GM23338 (cell line): ENCODE results near the gene TBC1D16. TPM values are rescaled to one million over a fixed set of nuclear protein-coding genes. Genes with fewer than 3 reads are reported as not detected.

Source experiments
- ATAC-seq: fragments of 200-7000 bp; cut with Tn5 transposase; 3 replicates; pipeline ENCODE4 v1.9.1; 2020
- DNase-seq: peaks from one replicate; pipeline ENCODE4 v3.0.0-alpha.2; 2015; ENCODE audit warnings: low spot score
- H2AFZ ChIP-seq: fragments of 200-600 bp; sonication (generic); 2 replicates; pipeline ENCODE4 v1.8.0; 2016; ENCODE audit warnings: antibody characterized with exemption, mild to moderate bottlenecking, moderate library complexity
- H3F3A ChIP-seq: fragments of 200-600 bp; sonication (generic); replicated peaks from 2 replicates; pipeline ENCODE4 v1.8.0; 2017; ENCODE audit warnings: antibody characterized with exemption, mixed run types, low read depth
- H3K27ac ChIP-seq: fragments of 200-600 bp; sonication (generic); 2 replicates; pipeline ENCODE4 v1.6.1; 2016; ENCODE audit warnings: low read depth
- H3K27me3 ChIP-seq: fragments of 200-600 bp; sonication (generic); 2 replicates; pipeline ENCODE4 v1.8.0; 2016; ENCODE audit warnings: mild to moderate bottlenecking, mixed run types, moderate library complexity; ENCODE audit not compliant: insufficient read depth
- H3K36me3 ChIP-seq: fragments of 200-600 bp; sonication (generic); 2 replicates; pipeline ENCODE4 v1.8.0; 2016; ENCODE audit warnings: mild to moderate bottlenecking; ENCODE audit not compliant: insufficient read depth
- H3K4me1 ChIP-seq: fragments of 200-600 bp; sonication (generic); 2 replicates; pipeline ENCODE4 v1.8.0; 2016; ENCODE audit warnings: mild to moderate bottlenecking, moderate library complexity; ENCODE audit not compliant: insufficient read depth
- H3K4me2 ChIP-seq: fragments of 200-600 bp; sonication (generic); 2 replicates; pipeline ENCODE4 v1.7.1; 2017; ENCODE audit warnings: mixed run types
- H3K4me3 ChIP-seq: fragments of 200-600 bp; sonication (generic); 2 replicates; pipeline ENCODE4 v1.6.1; 2016; ENCODE audit warnings: mixed run types
- H3K79me2 ChIP-seq: fragments of 200-600 bp; sonication (generic); replicated peaks from 2 replicates; pipeline ENCODE4 v1.8.0; 2017; ENCODE audit warnings: mild to moderate bottlenecking; ENCODE audit not compliant: insufficient read depth
- H3K9me2 ChIP-seq: fragments of 200-600 bp; sonication (generic); 2 replicates; pipeline ENCODE4 v1.8.0; 2017; ENCODE audit not compliant: insufficient read depth
- H4K20me1 ChIP-seq: fragments of 200-600 bp; sonication (generic); replicated peaks from 2 replicates; pipeline ENCODE4 v1.8.0; 2017; ENCODE audit warnings: mild to moderate bottlenecking; ENCODE audit not compliant: insufficient read depth
- H3K27ac Mint-ChIP-seq: 2 replicates; pipeline ENCODE4 v1.8.0; 2020; ENCODE audit warnings: inconsistent platforms, mild to moderate bottlenecking, moderate library complexity, mixed read lengths
- H3K27me3 Mint-ChIP-seq: 3 replicates; pipeline ENCODE4 v1.8.0; 2022; ENCODE audit warnings: low read depth, mild to moderate bottlenecking, moderate library complexity, mixed read lengths, inconsistent platforms; ENCODE audit not compliant: insufficient read depth, poor library complexity
- H3K36me3 Mint-ChIP-seq: 3 replicates; pipeline ENCODE4 v1.8.0; 2021; ENCODE audit warnings: low read depth, mild to moderate bottlenecking, inconsistent platforms, moderate library complexity, mixed read lengths
- H3K4me1 Mint-ChIP-seq: 3 replicates; pipeline ENCODE4 v1.8.0; 2020; ENCODE audit warnings: mild to moderate bottlenecking, inconsistent platforms, mixed read lengths
- H3K4me3 Mint-ChIP-seq: 3 replicates; pipeline ENCODE4 v1.8.0; 2021; ENCODE audit warnings: moderate library complexity, mild to moderate bottlenecking, inconsistent platforms, mixed read lengths
- H3K9me3 Mint-ChIP-seq: 3 replicates; pipeline ENCODE4 v1.8.0; 2020; ENCODE audit warnings: moderate library complexity, mild to moderate bottlenecking, inconsistent platforms, mixed read lengths
- CREB1 ChIP-seq: fragments of 250-450 bp; sonication (Bioruptor Pico); IDR thresholded peaks from 2 replicates; pipeline ENCODE4 v1.5.0; 2020; ENCODE audit warnings: low read depth, mild to moderate bottlenecking, moderate library complexity
- JUNB ChIP-seq: IDR thresholded peaks from one replicate; pipeline ENCODE4 v1.6.1; 2016; ENCODE audit warnings: antibody characterized with exemption; ENCODE audit not compliant: unreplicated experiment
- STAT1 ChIP-seq: IDR thresholded peaks from one replicate; pipeline ENCODE4 v1.6.1; 2016; ENCODE audit warnings: antibody characterized with exemption; ENCODE audit not compliant: unreplicated experiment
- ZNF114 ChIP-seq: fragments of 250-450 bp; sonication (Bioruptor Pico); IDR thresholded peaks from 2 replicates; pipeline ENCODE4 v1.5.0; 2020; ENCODE audit warnings: mild to moderate bottlenecking, moderate library complexity
- polyA plus RNA-seq: library from polyadenylated mRNA; unstranded; fragments of >200 nt; fragmentation: Nextera tagmentation; extraction: Ambion mirVana; gene quantifications from 2 replicates; pipeline ENCODE4 v1.2.1, GENCODE V29; 2016
- total RNA-seq: library from RNA; depleted of rRNA; stranded (reverse); fragments of >200 nt; shearing (Covaris generic); gene quantifications from 2 replicates; pipeline ENCODE4 v1.2.3, GENCODE V29; 2014
- TF ChIP-seq, protein P1 (sequence below): IDR thresholded peaks from one replicate; pipeline ENCODE4 v1.6.1; 2018; ENCODE audit warnings: antibody characterized with exemption; ENCODE audit not compliant: unreplicated experiment
- TF ChIP-seq, protein P2 (sequence below), 2 experiments: fragments of 200-600 bp in 1 of 2; sonication (generic) in 1 of 2; conservative IDR thresholded peaks; 2 replicates each; pipeline versions ENCODE4 v1.5.1 to v1.6.1; 2016 to 2017; ENCODE audit warnings: antibody characterized with exemption in 2 of 2, low read depth in 2 of 2, mild to moderate bottlenecking in 2 of 2, moderate library complexity in 1 of 2

TBC1D16 gene
- total and polyA plus RNA-seq, 2 experiments from 2014 or later = 16.7 to 104 TPM

DNA sequence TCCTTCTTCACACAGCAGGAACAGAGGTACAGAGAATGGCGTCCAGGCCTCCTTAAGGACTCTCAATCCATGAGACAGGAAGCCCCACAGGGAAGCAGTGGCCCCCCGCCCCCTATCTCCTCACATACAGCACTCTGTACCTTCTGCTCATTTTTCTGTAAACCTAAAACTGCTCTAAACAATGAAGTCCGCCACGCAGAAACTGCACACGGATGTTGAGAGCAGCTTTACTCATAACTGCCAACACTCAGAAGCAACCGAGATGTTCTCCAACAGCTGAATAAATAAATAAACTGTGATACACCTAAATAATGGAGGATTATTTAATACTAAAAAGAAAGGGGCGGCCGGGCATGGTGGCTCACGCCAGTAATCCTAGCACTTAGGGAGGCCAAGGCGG lies 9.9 kb downstream of the TBC1D16 start:
- no peak overlapping the region for H3K4me3 Mint-ChIP-seq
- no peak for ATAC-seq
- H3K4me1 ChIP-seq = peaks cover 16% of the 10 kb centered on the region
- peaks cover 29% of the 10 kb centered on the region for H3K4me1 Mint-ChIP-seq
- H3K4me3 ChIP-seq = no peak overlapping the region
- peaks cover 96% of the 10 kb centered on the region for H3K79me2 ChIP-seq
- H3F3A ChIP-seq = peaks cover 2% of the 10 kb centered on the region; the same call in 1 of the 2 replicates
- H3K36me3 ChIP-seq = no peaks in the 10 kb centered on the region
- H3K27me3 ChIP-seq = no peaks in the 10 kb centered on the region
- H3K36me3 Mint-ChIP-seq = no peaks in the 10 kb centered on the region
- no peak overlapping the region for H3K27ac ChIP-seq
- no peak for DNase-seq
- H4K20me1 ChIP-seq = peaks cover 51% of the 10 kb centered on the region
- no peak overlapping the region for H2AFZ ChIP-seq
- H3K27me3 Mint-ChIP-seq = no peaks in the 10 kb centered on the region
- H3K9me2 ChIP-seq = no peaks in the 10 kb centered on the region
- H3K9me3 Mint-ChIP-seq = no peaks in the 10 kb centered on the region
- no peak overlapping the region for H3K4me2 ChIP-seq
- TF ChIP-seq, protein P1, sequence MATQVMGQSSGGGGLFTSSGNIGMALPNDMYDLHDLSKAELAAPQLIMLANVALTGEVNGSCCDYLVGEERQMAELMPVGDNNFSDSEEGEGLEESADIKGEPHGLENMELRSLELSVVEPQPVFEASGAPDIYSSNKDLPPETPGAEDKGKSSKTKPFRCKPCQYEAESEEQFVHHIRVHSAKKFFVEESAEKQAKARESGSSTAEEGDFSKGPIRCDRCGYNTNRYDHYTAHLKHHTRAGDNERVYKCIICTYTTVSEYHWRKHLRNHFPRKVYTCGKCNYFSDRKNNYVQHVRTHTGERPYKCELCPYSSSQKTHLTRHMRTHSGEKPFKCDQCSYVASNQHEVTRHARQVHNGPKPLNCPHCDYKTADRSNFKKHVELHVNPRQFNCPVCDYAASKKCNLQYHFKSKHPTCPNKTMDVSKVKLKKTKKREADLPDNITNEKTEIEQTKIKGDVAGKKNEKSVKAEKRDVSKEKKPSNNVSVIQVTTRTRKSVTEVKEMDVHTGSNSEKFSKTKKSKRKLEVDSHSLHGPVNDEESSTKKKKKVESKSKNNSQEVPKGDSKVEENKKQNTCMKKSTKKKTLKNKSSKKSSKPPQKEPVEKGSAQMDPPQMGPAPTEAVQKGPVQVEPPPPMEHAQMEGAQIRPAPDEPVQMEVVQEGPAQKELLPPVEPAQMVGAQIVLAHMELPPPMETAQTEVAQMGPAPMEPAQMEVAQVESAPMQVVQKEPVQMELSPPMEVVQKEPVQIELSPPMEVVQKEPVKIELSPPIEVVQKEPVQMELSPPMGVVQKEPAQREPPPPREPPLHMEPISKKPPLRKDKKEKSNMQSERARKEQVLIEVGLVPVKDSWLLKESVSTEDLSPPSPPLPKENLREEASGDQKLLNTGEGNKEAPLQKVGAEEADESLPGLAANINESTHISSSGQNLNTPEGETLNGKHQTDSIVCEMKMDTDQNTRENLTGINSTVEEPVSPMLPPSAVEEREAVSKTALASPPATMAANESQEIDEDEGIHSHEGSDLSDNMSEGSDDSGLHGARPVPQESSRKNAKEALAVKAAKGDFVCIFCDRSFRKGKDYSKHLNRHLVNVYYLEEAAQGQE = no peak
- no peak for TF ChIP-seq STAT1
- H3K27ac Mint-ChIP-seq = no peak overlapping the region

DNA sequence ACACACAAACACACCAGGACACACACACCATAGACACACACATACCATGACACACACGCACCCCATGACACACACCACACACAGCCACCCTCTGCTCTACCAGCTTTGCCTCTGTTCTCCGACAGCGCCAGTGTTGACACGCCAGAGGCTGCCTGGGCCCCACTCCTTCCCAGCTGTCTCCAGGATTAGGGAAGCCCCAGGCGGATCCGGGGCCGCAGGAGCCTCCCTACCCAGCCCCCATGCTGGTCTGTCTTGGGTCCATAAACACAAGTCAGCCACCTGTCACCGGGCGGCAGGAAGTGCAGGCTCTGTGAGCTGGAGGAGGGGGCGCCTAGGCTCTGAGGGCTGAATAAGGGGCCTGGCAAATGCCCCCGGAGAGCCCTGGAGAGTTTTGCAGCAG lies 10.5 kb downstream of the TBC1D16 start:
- Histone ChIP-seq H3F3A (peaks cover 2% of the 10 kb centered on the region; the same call in 1 of the 2 replicates), H4K20me1 (peaks cover 48% of the 10 kb centered on the region), H3K79me2 (peaks cover 96% of the 10 kb centered on the region), H3K36me3 (no peaks in the 10 kb centered on the region), H3K27ac (no peak overlapping the region), H2AFZ (no peak overlapping the region), H3K4me3 (no peak overlapping the region), H3K27me3 (no peaks in the 10 kb centered on the region), H3K9me2 (no peaks in the 10 kb centered on the region), H3K4me1 (peaks cover 18% of the 10 kb centered on the region), H3K4me2 (no peak overlapping the region)
- H3K9me3 Mint-ChIP-seq = no peaks in the 10 kb centered on the region
- no peak overlapping the region for H3K27ac Mint-ChIP-seq
- no peak for TF ChIP-seq JUNB
- TF ChIP-seq, protein P2, sequence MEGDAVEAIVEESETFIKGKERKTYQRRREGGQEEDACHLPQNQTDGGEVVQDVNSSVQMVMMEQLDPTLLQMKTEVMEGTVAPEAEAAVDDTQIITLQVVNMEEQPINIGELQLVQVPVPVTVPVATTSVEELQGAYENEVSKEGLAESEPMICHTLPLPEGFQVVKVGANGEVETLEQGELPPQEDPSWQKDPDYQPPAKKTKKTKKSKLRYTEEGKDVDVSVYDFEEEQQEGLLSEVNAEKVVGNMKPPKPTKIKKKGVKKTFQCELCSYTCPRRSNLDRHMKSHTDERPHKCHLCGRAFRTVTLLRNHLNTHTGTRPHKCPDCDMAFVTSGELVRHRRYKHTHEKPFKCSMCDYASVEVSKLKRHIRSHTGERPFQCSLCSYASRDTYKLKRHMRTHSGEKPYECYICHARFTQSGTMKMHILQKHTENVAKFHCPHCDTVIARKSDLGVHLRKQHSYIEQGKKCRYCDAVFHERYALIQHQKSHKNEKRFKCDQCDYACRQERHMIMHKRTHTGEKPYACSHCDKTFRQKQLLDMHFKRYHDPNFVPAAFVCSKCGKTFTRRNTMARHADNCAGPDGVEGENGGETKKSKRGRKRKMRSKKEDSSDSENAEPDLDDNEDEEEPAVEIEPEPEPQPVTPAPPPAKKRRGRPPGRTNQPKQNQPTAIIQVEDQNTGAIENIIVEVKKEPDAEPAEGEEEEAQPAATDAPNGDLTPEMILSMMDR (conservative IDR thresholded peaks at IDR 0.05; ENCODE audit: low read depth in 2 of 2) = 0 out of 4 replicates have a peak, but pooled peaks of 1 of the 2 experiments have one; percentile 8
- no peak for TF ChIP-seq ZNF114 (CRISPR knock-in tag)
- no peak for TF ChIP-seq CREB1 (CRISPR knock-in tag)
- H3K36me3 Mint-ChIP-seq = no peaks in the 10 kb centered on the region
- DNase-seq (peak; percentile 63), ATAC-seq (peak; percentile 46)
- H3K4me1 Mint-ChIP-seq = peaks cover 30% of the 10 kb centered on the region
- no peaks in the 10 kb centered on the region for H3K27me3 Mint-ChIP-seq
- no peak overlapping the region for H3K4me3 Mint-ChIP-seq
